ENCODE measurements around the gene MOV10L1. TPM values are rescaled to one million over a fixed set of nuclear protein-coding genes. Genes with fewer than 3 reads are reported as not detected.

The MOV10L1 gene
- total and polyA plus RNA-seq, 2 experiments from 2014 or later = 0.73 to 1.8 TPM

DNA sequence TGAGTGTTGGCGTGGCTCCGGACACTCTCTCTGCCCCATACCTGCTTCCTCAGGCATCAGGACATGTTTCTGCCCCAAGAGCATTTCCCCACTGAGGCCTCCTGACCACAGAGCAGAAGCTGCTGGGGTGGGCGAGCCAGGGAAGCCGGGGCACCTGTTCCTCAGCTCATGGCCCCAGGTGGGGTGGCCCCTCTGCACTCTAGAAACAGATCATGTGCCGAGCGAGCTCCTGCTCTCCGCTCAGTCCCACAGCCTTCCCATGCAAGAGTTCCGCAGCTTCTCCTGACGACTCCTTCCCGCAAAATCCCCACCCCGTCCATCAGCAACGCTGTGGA is 58.3 kb downstream of the MOV10L1 start:
- no peak for ATAC-seq
- H3K4me1 ChIP-seq (ENCODE audit: insufficient read depth) = no peaks in the 10 kb centered on the region
- no peak overlapping the region for H2AFZ ChIP-seq
- H3K27me3 Mint-ChIP-seq (ENCODE audit: insufficient read depth, low read depth, poor library complexity) = peaks cover 14% of the 10 kb centered on the region
- H3K79me2 ChIP-seq (replicated peaks; ENCODE audit: insufficient read depth) = no peaks in the 10 kb centered on the region
- no peaks in the 10 kb centered on the region for H3K36me3 Mint-ChIP-seq (ENCODE audit: low read depth)
- no peaks in the 10 kb centered on the region for H4K20me1 ChIP-seq (replicated peaks; ENCODE audit: insufficient read depth)
- no peaks in the 10 kb centered on the region for H3K27me3 ChIP-seq (ENCODE audit: insufficient read depth)
- H3K4me3 Mint-ChIP-seq = no peak overlapping the region
- H3K4me1 Mint-ChIP-seq = peaks cover 3% of the 10 kb centered on the region
- H3K9me3 Mint-ChIP-seq = no peaks in the 10 kb centered on the region
- H3K27ac ChIP-seq (ENCODE audit: low read depth) = no peak overlapping the region
- DNase-seq (ENCODE audit: low spot score) = no peak
- no peaks in the 10 kb centered on the region for H3K36me3 ChIP-seq (ENCODE audit: insufficient read depth)
- no peaks in the 10 kb centered on the region for H3F3A ChIP-seq (replicated peaks; ENCODE audit: low read depth)
- H3K4me3 ChIP-seq = no peak overlapping the region
- H3K9me2 ChIP-seq (ENCODE audit: insufficient read depth) = no peaks in the 10 kb centered on the region
- no peak overlapping the region for H3K4me2 ChIP-seq
- TF ChIP-seq ZNF331 (CRISPR knock-in tag; IDR thresholded peaks at IDR 0.05; ENCODE audit: low read depth) = no peak
- TF ChIP-seq, protein P1, sequence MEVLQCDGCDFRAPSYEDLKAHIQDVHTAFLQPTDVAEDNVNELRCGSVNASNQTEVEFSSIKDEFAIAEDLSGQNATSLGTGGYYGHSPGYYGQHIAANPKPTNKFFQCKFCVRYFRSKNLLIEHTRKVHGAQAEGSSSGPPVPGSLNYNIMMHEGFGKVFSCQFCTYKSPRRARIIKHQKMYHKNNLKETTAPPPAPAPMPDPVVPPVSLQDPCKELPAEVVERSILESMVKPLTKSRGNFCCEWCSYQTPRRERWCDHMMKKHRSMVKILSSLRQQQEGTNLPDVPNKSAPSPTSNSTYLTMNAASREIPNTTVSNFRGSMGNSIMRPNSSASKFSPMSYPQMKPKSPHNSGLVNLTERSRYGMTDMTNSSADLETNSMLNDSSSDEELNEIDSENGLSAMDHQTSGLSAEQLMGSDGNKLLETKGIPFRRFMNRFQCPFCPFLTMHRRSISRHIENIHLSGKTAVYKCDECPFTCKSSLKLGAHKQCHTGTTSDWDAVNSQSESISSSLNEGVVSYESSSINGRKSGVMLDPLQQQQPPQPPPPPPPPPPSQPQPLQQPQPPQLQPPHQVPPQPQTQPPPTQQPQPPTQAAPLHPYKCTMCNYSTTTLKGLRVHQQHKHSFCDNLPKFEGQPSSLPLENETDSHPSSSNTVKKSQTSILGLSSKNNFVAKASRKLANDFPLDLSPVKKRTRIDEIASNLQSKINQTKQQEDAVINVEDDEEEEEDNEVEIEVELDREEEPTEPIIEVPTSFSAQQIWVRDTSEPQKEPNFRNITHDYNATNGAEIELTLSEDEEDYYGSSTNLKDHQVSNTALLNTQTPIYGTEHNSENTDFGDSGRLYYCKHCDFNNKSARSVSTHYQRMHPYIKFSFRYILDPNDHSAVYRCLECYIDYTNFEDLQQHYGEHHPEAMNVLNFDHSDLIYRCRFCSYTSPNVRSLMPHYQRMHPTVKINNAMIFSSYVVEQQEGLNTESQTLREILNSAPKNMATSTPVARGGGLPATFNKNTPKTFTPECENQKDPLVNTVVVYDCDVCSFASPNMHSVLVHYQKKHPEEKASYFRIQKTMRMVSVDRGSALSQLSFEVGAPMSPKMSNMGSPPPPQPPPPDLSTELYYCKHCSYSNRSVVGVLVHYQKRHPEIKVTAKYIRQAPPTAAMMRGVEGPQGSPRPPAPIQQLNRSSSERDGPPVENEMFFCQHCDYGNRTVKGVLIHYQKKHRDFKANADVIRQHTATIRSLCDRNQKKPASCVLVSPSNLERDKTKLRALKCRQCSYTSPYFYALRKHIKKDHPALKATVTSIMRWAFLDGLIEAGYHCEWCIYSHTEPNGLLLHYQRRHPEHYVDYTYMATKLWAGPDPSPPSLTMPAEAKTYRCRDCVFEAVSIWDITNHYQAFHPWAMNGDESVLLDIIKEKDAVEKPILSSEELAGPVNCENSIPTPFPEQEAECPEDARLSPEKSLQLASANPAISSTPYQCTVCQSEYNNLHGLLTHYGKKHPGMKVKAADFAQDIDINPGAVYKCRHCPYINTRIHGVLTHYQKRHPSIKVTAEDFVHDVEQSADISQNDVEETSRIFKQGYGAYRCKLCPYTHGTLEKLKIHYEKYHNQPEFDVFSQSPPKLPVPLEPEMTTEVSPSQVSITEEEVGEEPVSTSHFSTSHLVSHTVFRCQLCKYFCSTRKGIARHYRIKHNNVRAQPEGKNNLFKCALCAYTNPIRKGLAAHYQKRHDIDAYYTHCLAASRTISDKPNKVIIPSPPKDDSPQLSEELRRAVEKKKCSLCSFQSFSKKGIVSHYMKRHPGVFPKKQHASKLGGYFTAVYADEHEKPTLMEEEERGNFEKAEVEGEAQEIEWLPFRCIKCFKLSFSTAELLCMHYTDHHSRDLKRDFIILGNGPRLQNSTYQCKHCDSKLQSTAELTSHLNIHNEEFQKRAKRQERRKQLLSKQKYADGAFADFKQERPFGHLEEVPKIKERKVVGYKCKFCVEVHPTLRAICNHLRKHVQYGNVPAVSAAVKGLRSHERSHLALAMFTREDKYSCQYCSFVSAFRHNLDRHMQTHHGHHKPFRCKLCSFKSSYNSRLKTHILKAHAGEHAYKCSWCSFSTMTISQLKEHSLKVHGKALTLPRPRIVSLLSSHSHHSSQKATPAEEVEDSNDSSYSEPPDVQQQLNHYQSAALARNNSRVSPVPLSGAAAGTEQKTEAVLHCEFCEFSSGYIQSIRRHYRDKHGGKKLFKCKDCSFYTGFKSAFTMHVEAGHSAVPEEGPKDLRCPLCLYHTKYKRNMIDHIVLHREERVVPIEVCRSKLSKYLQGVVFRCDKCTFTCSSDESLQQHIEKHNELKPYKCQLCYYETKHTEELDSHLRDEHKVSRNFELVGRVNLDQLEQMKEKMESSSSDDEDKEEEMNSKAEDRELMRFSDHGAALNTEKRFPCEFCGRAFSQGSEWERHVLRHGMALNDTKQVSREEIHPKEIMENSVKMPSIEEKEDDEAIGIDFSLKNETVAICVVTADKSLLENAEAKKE (CRISPR knock-in tag; IDR thresholded peaks at IDR 0.05) = no peak
- no peak for TF ChIP-seq STAT1 (IDR thresholded peaks at IDR 0.05; ENCODE audit: unreplicated experiment)
- TF ChIP-seq JUNB (IDR thresholded peaks at IDR 0.05; ENCODE audit: unreplicated experiment) = no peak
- TF ChIP-seq, protein P2, sequence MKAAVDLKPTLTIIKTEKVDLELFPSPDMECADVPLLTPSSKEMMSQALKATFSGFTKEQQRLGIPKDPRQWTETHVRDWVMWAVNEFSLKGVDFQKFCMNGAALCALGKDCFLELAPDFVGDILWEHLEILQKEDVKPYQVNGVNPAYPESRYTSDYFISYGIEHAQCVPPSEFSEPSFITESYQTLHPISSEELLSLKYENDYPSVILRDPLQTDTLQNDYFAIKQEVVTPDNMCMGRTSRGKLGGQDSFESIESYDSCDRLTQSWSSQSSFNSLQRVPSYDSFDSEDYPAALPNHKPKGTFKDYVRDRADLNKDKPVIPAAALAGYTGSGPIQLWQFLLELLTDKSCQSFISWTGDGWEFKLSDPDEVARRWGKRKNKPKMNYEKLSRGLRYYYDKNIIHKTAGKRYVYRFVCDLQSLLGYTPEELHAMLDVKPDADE (IDR thresholded peaks at IDR 0.05) = no peak
- no peak for TF ChIP-seq POLR2AphosphoS5 (IDR thresholded peaks at IDR 0.05; ENCODE audit: low read depth)
- TF ChIP-seq ZNF114 (CRISPR knock-in tag; IDR thresholded peaks at IDR 0.05) = no peak
- TF ChIP-seq, protein P3, sequence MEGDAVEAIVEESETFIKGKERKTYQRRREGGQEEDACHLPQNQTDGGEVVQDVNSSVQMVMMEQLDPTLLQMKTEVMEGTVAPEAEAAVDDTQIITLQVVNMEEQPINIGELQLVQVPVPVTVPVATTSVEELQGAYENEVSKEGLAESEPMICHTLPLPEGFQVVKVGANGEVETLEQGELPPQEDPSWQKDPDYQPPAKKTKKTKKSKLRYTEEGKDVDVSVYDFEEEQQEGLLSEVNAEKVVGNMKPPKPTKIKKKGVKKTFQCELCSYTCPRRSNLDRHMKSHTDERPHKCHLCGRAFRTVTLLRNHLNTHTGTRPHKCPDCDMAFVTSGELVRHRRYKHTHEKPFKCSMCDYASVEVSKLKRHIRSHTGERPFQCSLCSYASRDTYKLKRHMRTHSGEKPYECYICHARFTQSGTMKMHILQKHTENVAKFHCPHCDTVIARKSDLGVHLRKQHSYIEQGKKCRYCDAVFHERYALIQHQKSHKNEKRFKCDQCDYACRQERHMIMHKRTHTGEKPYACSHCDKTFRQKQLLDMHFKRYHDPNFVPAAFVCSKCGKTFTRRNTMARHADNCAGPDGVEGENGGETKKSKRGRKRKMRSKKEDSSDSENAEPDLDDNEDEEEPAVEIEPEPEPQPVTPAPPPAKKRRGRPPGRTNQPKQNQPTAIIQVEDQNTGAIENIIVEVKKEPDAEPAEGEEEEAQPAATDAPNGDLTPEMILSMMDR (conservative IDR thresholded peaks at IDR 0.05; ENCODE audit: low read depth in 2 of 2) = no peak
- TF ChIP-seq NANOG (IDR thresholded peaks at IDR 0.05; ENCODE audit: borderline replicate concordance) = no peak
- no peak for TF ChIP-seq EZH2 (IDR thresholded peaks at IDR 0.05; ENCODE audit: low read depth, unreplicated experiment)
- TF ChIP-seq CREB1 (CRISPR knock-in tag; IDR thresholded peaks at IDR 0.05; ENCODE audit: low read depth) = no peak
- no peak overlapping the region for H3K27ac Mint-ChIP-seq

Measured in GM23338 (cell line).